ENCODE data around the gene SND1. TPM values are rescaled to one million over a fixed set of nuclear protein-coding genes. Genes with fewer than 3 reads are reported as not detected.

The SND1 gene
- total RNA-seq, 1 donor from 2014 or later = 165 TPM

DNA sequence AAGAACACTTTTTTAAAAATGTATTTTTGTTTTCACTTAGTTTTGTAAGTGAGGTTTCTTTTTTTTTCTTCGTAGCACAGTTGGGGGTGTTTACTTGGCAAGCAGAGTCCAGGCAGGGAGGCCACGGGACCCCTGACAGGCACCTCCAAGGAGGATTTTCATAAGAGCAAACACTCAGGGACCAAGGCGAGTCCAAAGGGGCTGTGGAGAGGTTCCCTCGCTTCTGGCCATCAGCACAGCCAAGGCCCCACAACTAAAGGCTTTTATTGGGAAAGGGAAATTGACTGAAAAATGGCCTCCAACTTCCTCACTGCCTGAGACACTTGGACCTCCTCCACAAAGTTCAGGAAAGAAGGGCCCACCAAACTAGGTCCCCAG, 205.5 kb downstream of the SND1 start:
- Mint-ChIP-seq H3K4me3 (ENCODE audit: unreplicated experiment) (no peak overlapping the region), H3K9me3 (ENCODE audit: unreplicated experiment) (peaks cover 1% of the 10 kb centered on the region), H3K36me3 (ENCODE audit: unreplicated experiment) (no peaks in the 10 kb centered on the region)

DNA sequence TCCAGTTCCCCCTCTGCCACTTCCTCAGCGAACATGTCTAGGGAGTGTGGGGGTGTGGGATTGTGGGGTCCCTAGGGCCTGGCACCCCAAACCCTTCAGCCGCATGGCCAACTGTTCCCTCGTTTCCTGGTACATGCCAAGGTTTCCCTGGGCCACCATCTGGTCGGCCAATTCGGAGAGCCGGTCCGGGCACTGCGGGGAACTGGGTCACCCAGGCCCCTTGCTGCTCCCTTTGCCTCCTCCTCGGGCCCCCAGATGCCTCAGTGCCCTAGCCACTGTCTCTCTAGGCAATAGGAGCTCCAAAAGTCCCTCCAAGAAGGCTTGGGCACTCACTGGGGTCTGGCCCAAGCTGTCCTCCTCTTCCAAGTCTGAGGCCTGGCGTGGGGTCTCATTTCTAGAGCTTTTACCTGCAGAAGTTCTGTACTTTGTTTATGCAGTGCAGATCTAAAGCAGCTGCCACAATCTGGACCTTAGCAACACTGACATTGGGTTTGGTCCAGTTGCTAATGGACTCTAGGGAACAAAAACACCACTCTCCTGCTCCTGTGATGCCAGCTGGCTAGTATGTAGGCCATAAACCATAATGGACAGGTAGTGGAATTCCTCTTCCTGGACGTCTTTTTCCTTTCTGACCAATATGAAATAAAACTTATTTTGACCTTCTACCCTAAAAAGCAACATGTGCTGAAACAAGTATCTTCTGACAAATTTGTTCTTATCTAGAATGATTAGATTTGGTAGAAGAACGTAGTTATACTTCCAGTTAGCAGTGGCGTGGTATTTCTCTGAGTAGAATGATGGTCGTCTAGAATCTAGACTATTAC, 206.3 kb downstream of the SND1 start:
- DNase-seq = no peak
- peaks cover 1% of the 10 kb centered on the region for H3K9me3 Mint-ChIP-seq (ENCODE audit: unreplicated experiment)
- no peak overlapping the region for H3K4me3 Mint-ChIP-seq (ENCODE audit: unreplicated experiment)
- H3K36me3 Mint-ChIP-seq (ENCODE audit: unreplicated experiment) = no peaks in the 10 kb centered on the region
- H3K27ac Mint-ChIP-seq (ENCODE audit: unreplicated experiment) = no peak overlapping the region
- H3K27me3 Mint-ChIP-seq (ENCODE audit: unreplicated experiment) = no peaks in the 10 kb centered on the region
- TF ChIP-seq CTCF (IDR thresholded peaks at IDR 0.05; ENCODE audit: partially characterized antibody, unreplicated experiment) = no peak
- H3K4me1 Mint-ChIP-seq (ENCODE audit: low read depth, unreplicated experiment) = peaks cover 24% of the 10 kb centered on the region

More for the DNA sequence above, 205.5 kb downstream of the SND1 start:
- H3K27ac Mint-ChIP-seq (ENCODE audit: unreplicated experiment) = no peak overlapping the region
- H3K27me3 Mint-ChIP-seq (ENCODE audit: unreplicated experiment) = no peaks in the 10 kb centered on the region
- no peak for TF ChIP-seq CTCF (IDR thresholded peaks at IDR 0.05; ENCODE audit: partially characterized antibody, unreplicated experiment)
- no peak for DNase-seq
- H3K4me1 Mint-ChIP-seq (ENCODE audit: low read depth, unreplicated experiment) = peaks cover 16% of the 10 kb centered on the region

DNA sequence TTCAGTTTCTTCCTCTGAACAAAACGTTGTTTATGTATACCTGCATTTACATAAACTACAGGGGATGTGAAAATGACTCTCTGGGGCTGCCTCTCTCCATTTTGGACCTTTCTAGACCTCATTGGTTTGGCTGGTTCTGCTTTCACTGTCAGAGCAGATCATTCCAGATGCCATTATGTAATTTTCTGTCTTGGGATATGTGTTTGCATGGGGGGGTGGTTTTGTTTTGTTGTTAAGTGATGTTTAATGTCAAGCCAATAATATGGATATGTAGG, 206.9 kb downstream of the SND1 start:
- no peaks in the 10 kb centered on the region for H3K36me3 Mint-ChIP-seq (ENCODE audit: unreplicated experiment)
- H3K4me1 Mint-ChIP-seq (ENCODE audit: low read depth, unreplicated experiment) = peaks cover 29% of the 10 kb centered on the region
- no peak for TF ChIP-seq CTCF (IDR thresholded peaks at IDR 0.05; ENCODE audit: partially characterized antibody, unreplicated experiment)
- H3K27me3 Mint-ChIP-seq (ENCODE audit: unreplicated experiment) = no peaks in the 10 kb centered on the region
- H3K9me3 Mint-ChIP-seq (ENCODE audit: unreplicated experiment) = peaks cover 1% of the 10 kb centered on the region
- H3K4me3 Mint-ChIP-seq (ENCODE audit: unreplicated experiment) = no peak overlapping the region
- no peak for DNase-seq
- no peak overlapping the region for H3K27ac Mint-ChIP-seq (ENCODE audit: unreplicated experiment)

DNA sequence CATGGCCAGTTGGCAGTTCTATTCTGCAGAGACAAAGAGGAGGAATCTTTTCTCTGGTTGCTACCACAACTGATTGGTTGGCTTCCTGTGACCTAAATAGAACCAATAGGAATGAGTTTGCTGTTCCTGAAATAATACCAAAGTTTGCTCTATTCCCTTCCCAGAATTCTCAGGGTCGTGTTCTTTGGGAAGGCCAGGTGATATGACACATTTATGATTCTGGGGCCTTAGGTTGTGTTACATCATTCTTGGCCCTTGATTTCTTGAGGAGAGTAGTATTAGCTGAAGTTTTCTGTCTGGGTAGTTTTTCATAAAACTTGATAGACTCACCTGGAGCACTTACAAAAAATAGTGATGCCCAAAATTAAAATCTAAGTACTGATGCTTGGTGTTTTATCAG, 207.3 kb downstream of the SND1 start:
- no peaks in the 10 kb centered on the region for H3K27me3 Mint-ChIP-seq (ENCODE audit: unreplicated experiment)
- H3K4me3 Mint-ChIP-seq (ENCODE audit: unreplicated experiment) = no peak overlapping the region
- no peaks in the 10 kb centered on the region for H3K36me3 Mint-ChIP-seq (ENCODE audit: unreplicated experiment)
- H3K9me3 Mint-ChIP-seq (ENCODE audit: unreplicated experiment) = peaks cover 1% of the 10 kb centered on the region
- H3K27ac Mint-ChIP-seq (ENCODE audit: unreplicated experiment) = no peak overlapping the region
- TF ChIP-seq CTCF (IDR thresholded peaks at IDR 0.05; ENCODE audit: partially characterized antibody, unreplicated experiment) = no peak
- H3K4me1 Mint-ChIP-seq (ENCODE audit: low read depth, unreplicated experiment) = peaks cover 32% of the 10 kb centered on the region
- DNase-seq = no peak

GRCh38 chr7:127862525-127862924, 210.5 kb downstream of the SND1 start:
- peaks cover 13% of the 10 kb centered on the region for H3K9me3 Mint-ChIP-seq (ENCODE audit: unreplicated experiment)
- H3K27ac Mint-ChIP-seq (ENCODE audit: unreplicated experiment) = no peak overlapping the region
- TF ChIP-seq CTCF (IDR thresholded peaks at IDR 0.05; ENCODE audit: partially characterized antibody, unreplicated experiment) = no peak
- peaks cover 3% of the 10 kb centered on the region for H3K27me3 Mint-ChIP-seq (ENCODE audit: unreplicated experiment)
- peaks cover 57% of the 10 kb centered on the region for H3K4me1 Mint-ChIP-seq (ENCODE audit: low read depth, unreplicated experiment)
- no peak overlapping the region for H3K4me3 Mint-ChIP-seq (ENCODE audit: unreplicated experiment)
- DNase-seq = no peak
- H3K36me3 Mint-ChIP-seq (ENCODE audit: unreplicated experiment) = no peaks in the 10 kb centered on the region
